GM21786 (cell line): ENCODE measurements around the gene MBP.

ENCODE experiments used
- ATAC-seq: cut with Tn5 transposase; IDR thresholded peaks from one replicate; pipeline ENCODE4 v1.9.1; 2021; ENCODE audit not compliant: unreplicated experiment

MBP gene

GRCh38 chr18:77088963-77089722, 43.4 kb downstream of the MBP start:
- ATAC-seq = no peak

- ATAC-seq = no peak
Measured at GRCh38 chr18:77087393-77088141, 45.0 kb downstream of the MBP start.

GRCh38 chr18:77086656-77087392, 45.8 kb downstream of the MBP start:
- ATAC-seq = no peak

- ATAC-seq = no peak
Measured at GRCh38 chr18:77086034-77086433, 46.5 kb downstream of the MBP start.

- ATAC-seq = no peak
Measured at GRCh38 chr18:77084688-77085035, 47.9 kb downstream of the MBP start.

- ATAC-seq = no peak
Measured at GRCh38 chr18:77082316-77082955, 50.1 kb downstream of the MBP start.

GRCh38 chr18:77081390-77081778, 51.2 kb downstream of the MBP start:
- no peak for ATAC-seq

GRCh38 chr18:77079954-77080682, 52.5 kb downstream of the MBP start:
- ATAC-seq = peak; percentile 98

- ATAC-seq = no peak
Measured at GRCh38 chr18:77079088-77079487, 53.5 kb downstream of the MBP start.

GRCh38 chr18:77078690-77079070, 53.9 kb downstream of the MBP start:
- ATAC-seq = no peak

- no peak for ATAC-seq
Measured at GRCh38 chr18:77077941-77078689, 54.5 kb downstream of the MBP start.

GRCh38 chr18:77077401-77077800, 55.2 kb downstream of the MBP start:
- ATAC-seq = no peak

- ATAC-seq = no peak
Measured at GRCh38 chr18:77076111-77076510, 56.5 kb downstream of the MBP start.

GRCh38 chr18:77074431-77074830, 58.2 kb downstream of the MBP start:
- no peak for ATAC-seq

- no peak for ATAC-seq
Measured at GRCh38 chr18:77073336-77074093, 59.1 kb downstream of the MBP start.

- ATAC-seq = no peak
Measured at GRCh38 chr18:77072566-77072965, 60.0 kb downstream of the MBP start.

- ATAC-seq = no peak
Measured at GRCh38 chr18:77071711-77072292, 60.8 kb downstream of the MBP start.

GRCh38 chr18:77071061-77071460, 61.5 kb downstream of the MBP start:
- ATAC-seq = no peak

GRCh38 chr18:77070627-77071026, 62.0 kb downstream of the MBP start:
- no peak for ATAC-seq
